ENCODE measurements around the gene TMEM88. TPM values are rescaled to one million over a fixed set of nuclear protein-coding genes. Genes with fewer than 3 reads are reported as not detected.

TMEM88 gene
- total and polyA plus RNA-seq, 2 of the 13 experiments (the other 11 are each of a cell fraction or from before 2014, with no cell fraction given): 0.31 to 0.66 TPM

DNA sequence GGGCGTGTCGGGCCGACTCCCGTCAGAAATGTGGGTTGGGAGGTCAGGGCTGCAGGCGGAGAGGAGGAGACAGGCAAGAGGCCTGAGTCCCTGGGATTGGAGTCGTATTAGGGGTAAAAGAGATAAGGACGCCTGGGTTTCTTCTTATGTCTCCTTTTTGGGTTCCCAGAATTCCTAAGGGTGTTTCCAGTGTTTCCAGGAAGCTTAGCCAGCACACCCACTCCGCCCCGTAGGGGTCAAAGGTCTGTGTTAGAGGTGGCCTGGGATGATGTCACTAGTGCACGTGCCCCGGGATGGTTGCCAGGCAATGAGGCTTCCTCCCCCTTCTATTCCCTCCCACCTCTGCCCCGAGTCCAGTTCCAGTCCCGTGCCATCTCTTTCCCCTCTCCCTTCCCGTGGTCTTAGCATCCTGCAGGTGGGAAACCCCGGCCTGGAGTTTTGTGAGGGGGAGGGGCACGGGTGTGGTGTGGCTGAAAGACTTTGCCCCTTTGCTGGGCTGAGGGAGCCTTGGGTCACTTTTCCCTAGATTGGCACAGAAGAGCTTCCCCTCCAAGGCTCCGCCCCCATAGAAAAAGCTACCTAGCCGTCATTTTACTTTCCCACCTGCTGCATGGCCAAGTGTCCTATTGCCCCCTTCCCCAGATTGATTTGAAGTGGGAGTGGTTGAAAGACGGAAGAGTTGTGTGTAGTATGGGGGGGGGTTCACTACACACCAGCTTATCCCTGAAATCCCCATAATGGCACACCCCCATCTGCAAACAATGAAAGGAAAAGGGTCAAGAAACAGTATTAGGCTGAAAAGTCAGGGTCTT is 18.1 kb upstream of the TMEM88 start (continued):
- TF ChIP-seq PTBP1 (IDR thresholded peaks at IDR 0.05; ENCODE audit: low read depth, low read length, poor library complexity, severe bottlenecking): peak; percentile 75
- no peak for TF ChIP-seq KAT2B (IDR thresholded peaks at IDR 0.05; ENCODE audit: borderline replicate concordance, low read depth, low read length)
- TF ChIP-seq ZC3H4 (CRISPR knock-in tag; IDR thresholded peaks at IDR 0.05; ENCODE audit: borderline replicate concordance): no peak
- peak; percentile 91 for TF ChIP-seq HMG20B (CRISPR knock-in tag; conservative IDR thresholded peaks at IDR 0.05)
- TF ChIP-seq KLF9 (CRISPR knock-in tag; IDR thresholded peaks at IDR 0.05; ENCODE audit: low read depth): peak; percentile 91
- TF ChIP-seq TOE1 (CRISPR knock-in tag; IDR thresholded peaks at IDR 0.05): peak; percentile 71; the same call in 1 of the 2 replicates
- no peak for TF ChIP-seq ARNT (IDR thresholded peaks at IDR 0.05)
- TF ChIP-seq, protein P1, sequence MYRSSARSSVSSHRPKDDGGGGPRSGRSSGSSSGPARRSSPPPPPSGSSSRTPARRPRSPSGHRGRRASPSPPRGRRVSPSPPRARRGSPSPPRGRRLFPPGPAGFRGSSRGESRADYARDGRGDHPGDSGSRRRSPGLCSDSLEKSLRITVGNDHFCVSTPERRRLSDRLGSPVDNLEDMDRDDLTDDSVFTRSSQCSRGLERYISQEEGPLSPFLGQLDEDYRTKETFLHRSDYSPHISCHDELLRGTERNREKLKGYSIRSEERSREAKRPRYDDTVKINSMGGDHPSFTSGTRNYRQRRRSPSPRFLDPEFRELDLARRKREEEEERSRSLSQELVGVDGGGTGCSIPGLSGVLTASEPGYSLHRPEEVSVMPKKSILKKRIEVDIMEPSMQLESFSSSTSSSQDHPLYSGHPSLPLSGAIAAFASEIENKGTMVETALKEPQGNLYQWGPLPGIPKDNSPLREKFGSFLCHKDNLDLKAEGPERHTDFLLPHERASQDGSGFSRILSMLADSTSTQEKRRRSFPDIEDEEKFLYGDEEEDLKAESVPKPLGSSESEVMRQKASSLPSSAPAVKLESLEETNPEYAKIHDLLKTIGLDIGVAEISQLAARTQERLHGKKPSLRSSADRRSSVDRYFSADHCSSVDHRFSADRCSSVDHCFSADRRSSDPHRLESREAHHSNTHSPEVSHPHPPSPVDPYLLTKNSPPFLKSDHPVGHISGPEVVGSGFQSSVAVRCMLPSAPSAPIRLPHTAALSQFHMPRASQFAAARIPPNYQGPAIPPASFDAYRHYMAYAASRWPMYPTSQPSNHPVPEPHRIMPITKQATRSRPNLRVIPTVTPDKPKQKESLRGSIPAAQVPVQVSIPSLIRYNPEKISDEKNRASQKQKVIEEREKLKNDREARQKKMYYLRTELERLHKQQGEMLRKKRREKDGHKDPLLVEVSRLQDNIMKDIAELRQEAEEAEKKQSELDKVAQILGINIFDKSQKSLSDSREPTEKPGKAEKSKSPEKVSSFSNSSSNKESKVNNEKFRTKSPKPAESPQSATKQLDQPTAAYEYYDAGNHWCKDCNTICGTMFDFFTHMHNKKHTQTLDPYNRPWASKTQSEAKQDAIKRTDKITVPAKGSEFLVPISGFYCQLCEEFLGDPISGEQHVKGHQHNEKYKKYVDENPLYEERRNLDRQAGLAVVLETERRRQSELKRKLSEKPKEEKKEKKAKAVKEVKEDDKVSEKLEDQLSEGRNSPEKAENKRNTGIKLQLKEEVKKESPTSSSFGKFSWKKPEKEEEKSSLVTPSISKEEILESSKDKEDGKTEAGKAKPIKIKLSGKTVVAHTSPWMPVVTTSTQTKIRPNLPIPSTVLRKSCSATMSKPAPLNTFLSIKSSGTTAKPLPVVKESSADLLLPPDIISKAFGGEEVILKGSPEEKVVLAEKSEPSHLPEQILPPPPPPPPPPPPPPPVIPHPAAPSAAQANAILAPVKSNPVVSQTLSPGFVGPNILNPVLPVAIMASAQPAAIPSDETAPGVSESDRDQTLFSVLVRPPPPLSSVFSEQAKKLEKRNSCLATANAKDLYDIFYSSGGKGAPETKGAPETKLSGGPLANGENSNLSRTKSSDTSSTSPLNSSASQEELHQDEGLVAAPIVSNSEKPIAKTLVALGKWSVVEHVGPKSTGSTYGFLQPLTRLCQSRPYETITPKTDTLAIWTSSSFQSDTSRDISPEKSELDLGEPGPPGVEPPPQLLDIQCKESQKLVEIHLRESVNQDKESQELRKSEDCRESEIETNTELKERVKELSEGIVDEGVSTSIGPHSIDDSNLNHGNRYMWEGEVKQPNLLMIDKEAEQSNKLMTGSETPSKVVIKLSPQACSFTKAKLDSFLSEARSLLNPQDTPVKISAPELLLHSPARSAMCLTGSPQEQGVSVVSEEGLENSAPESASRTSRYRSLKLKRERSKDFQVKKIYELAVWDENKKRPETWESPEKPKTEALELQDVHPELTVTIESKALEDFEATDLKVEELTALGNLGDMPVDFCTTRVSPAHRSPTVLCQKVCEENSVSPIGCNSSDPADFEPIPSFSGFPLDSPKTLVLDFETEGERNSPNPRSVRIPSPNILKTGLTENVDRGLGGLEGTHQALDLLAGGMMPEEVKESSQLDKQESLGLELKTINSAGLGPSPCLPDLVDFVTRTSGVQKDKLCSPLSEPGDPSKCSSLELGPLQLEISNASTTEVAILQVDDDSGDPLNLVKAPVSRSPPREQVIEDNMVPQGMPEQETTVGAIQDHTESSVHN (CRISPR knock-in tag; IDR thresholded peaks at IDR 0.05): no peak
- TF ChIP-seq ZNF205 (CRISPR knock-in tag; IDR thresholded peaks at IDR 0.05): peak; percentile 95
- TF ChIP-seq, protein P2, sequence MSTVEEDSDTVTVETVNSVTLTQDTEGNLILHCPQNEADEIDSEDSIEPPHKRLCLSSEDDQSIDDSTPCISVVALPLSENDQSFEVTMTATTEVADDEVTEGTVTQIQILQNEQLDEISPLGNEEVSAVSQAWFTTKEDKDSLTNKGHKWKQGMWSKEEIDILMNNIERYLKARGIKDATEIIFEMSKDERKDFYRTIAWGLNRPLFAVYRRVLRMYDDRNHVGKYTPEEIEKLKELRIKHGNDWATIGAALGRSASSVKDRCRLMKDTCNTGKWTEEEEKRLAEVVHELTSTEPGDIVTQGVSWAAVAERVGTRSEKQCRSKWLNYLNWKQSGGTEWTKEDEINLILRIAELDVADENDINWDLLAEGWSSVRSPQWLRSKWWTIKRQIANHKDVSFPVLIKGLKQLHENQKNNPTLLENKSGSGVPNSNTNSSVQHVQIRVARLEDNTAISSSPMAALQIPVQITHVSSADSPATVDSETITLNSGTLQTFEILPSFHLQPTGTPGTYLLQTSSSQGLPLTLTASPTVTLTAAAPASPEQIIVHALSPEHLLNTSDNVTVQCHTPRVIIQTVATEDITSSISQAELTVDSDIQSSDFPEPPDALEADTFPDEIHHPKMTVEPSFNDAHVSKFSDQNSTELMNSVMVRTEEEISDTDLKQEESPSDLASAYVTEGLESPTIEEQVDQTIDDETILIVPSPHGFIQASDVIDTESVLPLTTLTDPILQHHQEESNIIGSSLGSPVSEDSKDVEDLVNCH (CRISPR knock-in tag; IDR thresholded peaks at IDR 0.05): no peak; the same call in 1 of the 2 replicates
- TF ChIP-seq SMAD3 (CRISPR knock-in tag; IDR thresholded peaks at IDR 0.05): peak; percentile 98
- peak; percentile 77 for TF ChIP-seq GZF1 (CRISPR knock-in tag; IDR thresholded peaks at IDR 0.05)
- 0 out of 2 replicates have a peak, but pooled peaks have one; percentile 33 for TF ChIP-seq ZNF768 (CRISPR knock-in tag; IDR thresholded peaks at IDR 0.05)
- peak; percentile 34; the same call in 1 of the 2 replicates for TF ChIP-seq ZNF136 (CRISPR knock-in tag; IDR thresholded peaks at IDR 0.05; ENCODE audit: low read depth)
- no peak for TF ChIP-seq ZNF343 (CRISPR knock-in tag; IDR thresholded peaks at IDR 0.05)
- no peak; the same call in 1 of the 2 replicates for TF ChIP-seq NR1H2 (CRISPR knock-in tag; IDR thresholded peaks at IDR 0.05; ENCODE audit: borderline replicate concordance, low read depth)
- peak; percentile 57; the same call in 1 of the 2 replicates for TF ChIP-seq KDM5B (CRISPR knock-in tag; IDR thresholded peaks at IDR 0.05; ENCODE audit: borderline replicate concordance)
- no peak for TF ChIP-seq WIZ (CRISPR knock-in tag; IDR thresholded peaks at IDR 0.05)
- peak; percentile 90 for TF ChIP-seq FOSL2 (CRISPR knock-in tag; IDR thresholded peaks at IDR 0.05)
- TF ChIP-seq ZFX (CRISPR knock-in tag; IDR thresholded peaks at IDR 0.05; ENCODE audit: low read depth): peak; percentile 63
- peak; percentile 88 for TF ChIP-seq SOX5 (CRISPR knock-in tag; IDR thresholded peaks at IDR 0.05; ENCODE audit: borderline replicate concordance)

Measured in HepG2 (cell line).